Loucy (cell line): ENCODE data around the gene ADARB2.

ENCODE experiments used
- H2AFZ ChIP-seq: fragments of 200-600 bp; sonication (generic); 2 replicates; pipeline ENCODE4 v1.6.0; 2016; ENCODE audit warnings: antibody characterized with exemption, mild to moderate bottlenecking, low read length, moderate library complexity
- H3F3A ChIP-seq: fragments of 200-600 bp; 2 replicates; pipeline ENCODE4 v1.6.0; 2016; ENCODE audit warnings: antibody characterized with exemption, low read depth, mild to moderate bottlenecking
- H3K27me3 ChIP-seq: fragments of 200-600 bp; sonication (generic); 2 replicates; pipeline ENCODE4 v1.6.1; 2014; ENCODE audit warnings: low read length, mild to moderate bottlenecking; ENCODE audit not compliant: insufficient read depth, poor library complexity, severe bottlenecking
- H3K36me3 ChIP-seq: fragments of 200-600 bp; sonication (generic); 2 replicates; pipeline ENCODE4 v1.6.1; 2016; ENCODE audit warnings: low read length; ENCODE audit not compliant: insufficient read depth
- H3K4me1 ChIP-seq: fragments of 200-600 bp; sonication (generic); 2 replicates; pipeline ENCODE4 v1.5.1; 2014; ENCODE audit warnings: low read length, mild to moderate bottlenecking; ENCODE audit not compliant: insufficient read depth, poor library complexity, severe bottlenecking
- H3K4me2 ChIP-seq: fragments of 200-600 bp; sonication (generic); 2 replicates; pipeline ENCODE4 v1.6.0; 2014; ENCODE audit warnings: antibody characterized with exemption, low read length, low read depth, mild to moderate bottlenecking; ENCODE audit not compliant: poor library complexity, severe bottlenecking
- H3K4me3 ChIP-seq: fragments of 200-600 bp; sonication (generic); 2 replicates; pipeline ENCODE4 v1.5.1; 2014; ENCODE audit warnings: low read length, mild to moderate bottlenecking, mixed read lengths; ENCODE audit not compliant: poor library complexity, severe bottlenecking
- H3K79me2 ChIP-seq: fragments of 200-600 bp; sonication (generic); 2 replicates; pipeline ENCODE4 v1.6.1; 2014; ENCODE audit warnings: low read length; ENCODE audit not compliant: insufficient read depth
- H3K9ac ChIP-seq: fragments of 200-600 bp; sonication (generic); 2 replicates; pipeline ENCODE4 v1.6.0; 2014; ENCODE audit warnings: mild to moderate bottlenecking, low read depth, low read length, moderate library complexity; ENCODE audit not compliant: poor library complexity, severe bottlenecking
- H3K9me2 ChIP-seq: fragments of 200-600 bp; sonication (generic); replicated peaks from 2 replicates; pipeline ENCODE4 v1.6.1; 2016; ENCODE audit warnings: low read depth, low read length, mixed read lengths
- H3K9me3 ChIP-seq: fragments of 200-600 bp; sonication (generic); 2 replicates; pipeline ENCODE4 v1.6.1; 2014; ENCODE audit warnings: mild to moderate bottlenecking, antibody characterized with exemption, low read length, low read depth; ENCODE audit not compliant: insufficient read depth
- H4K20me1 ChIP-seq: fragments of 200-600 bp; sonication (generic); 2 replicates; pipeline ENCODE4 v1.6.0; 2014; ENCODE audit warnings: antibody characterized with exemption, low read length, mild to moderate bottlenecking; ENCODE audit not compliant: insufficient read depth, poor library complexity, severe bottlenecking
- CTCF ChIP-seq: fragments of 200-600 bp; sonication (generic); conservative IDR thresholded peaks from 2 replicates; pipeline ENCODE4 v1.5.1; 2014; ENCODE audit warnings: mild to moderate bottlenecking, antibody characterized with exemption, low read length
- EZH2phosphoT487 ChIP-seq: fragments of 200-600 bp; IDR thresholded peaks from 2 replicates; pipeline ENCODE4 v1.6.1; 2018; ENCODE audit warnings: antibody characterized with exemption, mild to moderate bottlenecking, moderate library complexity, borderline replicate concordance

The ADARB2 gene

GRCh38 chr10:1366322-1366691 lies 371.0 kb downstream of the ADARB2 start:
- Histone ChIP-seq H3K4me3 (no peak overlapping the region), H3K79me2 (no peaks in the 10 kb centered on the region)

GRCh38 chr10:1365540-1366321 lies 371.6 kb downstream of the ADARB2 start:
- Histone ChIP-seq H3F3A (no peaks in the 10 kb centered on the region), H3K9ac (no peak overlapping the region), H3K36me3 (no peaks in the 10 kb centered on the region), H3K9me2 (no peaks in the 10 kb centered on the region), H2AFZ (no peak overlapping the region), H4K20me1 (no peaks in the 10 kb centered on the region), H3K9me3 (no peaks in the 10 kb centered on the region), H3K4me2 (no peak overlapping the region), H3K27me3 (no peaks in the 10 kb centered on the region), H3K4me1 (no peaks in the 10 kb centered on the region), H3K4me3 (no peak overlapping the region), H3K79me2 (no peaks in the 10 kb centered on the region)
- TF ChIP-seq EZH2phosphoT487: no peak
- TF ChIP-seq CTCF: no peak

More at GRCh38 chr10:1366322-1366691, 371.0 kb downstream of the ADARB2 start:
- no peaks in the 10 kb centered on the region for H3K27me3 ChIP-seq
- H3K9me2 ChIP-seq: no peaks in the 10 kb centered on the region
- H3K4me2 ChIP-seq: no peak overlapping the region
- no peak overlapping the region for H3K9ac ChIP-seq
- H3F3A ChIP-seq: no peaks in the 10 kb centered on the region
- H2AFZ ChIP-seq: no peak overlapping the region
- no peak for TF ChIP-seq CTCF
- no peak for TF ChIP-seq EZH2phosphoT487
- no peaks in the 10 kb centered on the region for H3K9me3 ChIP-seq
- no peaks in the 10 kb centered on the region for H4K20me1 ChIP-seq
- H3K36me3 ChIP-seq: no peaks in the 10 kb centered on the region
- H3K4me1 ChIP-seq: no peaks in the 10 kb centered on the region

- no peaks in the 10 kb centered on the region for H3K9me2 ChIP-seq
- H3K4me3 ChIP-seq: no peak overlapping the region
- TF ChIP-seq EZH2phosphoT487: no peak
- TF ChIP-seq CTCF: no peak
- H3K27me3 ChIP-seq: no peaks in the 10 kb centered on the region
- no peaks in the 10 kb centered on the region for H3K36me3 ChIP-seq
- no peaks in the 10 kb centered on the region for H3F3A ChIP-seq
- no peaks in the 10 kb centered on the region for H4K20me1 ChIP-seq
- no peaks in the 10 kb centered on the region for H3K4me1 ChIP-seq
- H3K79me2 ChIP-seq: no peaks in the 10 kb centered on the region
- H3K9ac ChIP-seq: no peak overlapping the region
- no peak overlapping the region for H2AFZ ChIP-seq
- H3K4me2 ChIP-seq: no peak overlapping the region
- no peaks in the 10 kb centered on the region for H3K9me3 ChIP-seq
Observed at GRCh38 chr10:1364151-1364910, 373.0 kb downstream of the ADARB2 start.
